ENCODE results near the gene DBP.

The DBP gene

GRCh38 chr19:48609571-48610108 lies 27.5 kb downstream of the DBP start:
- no peak for DNase-seq (ENCODE audit: low read depth)

GRCh38 chr19:48608798-48609263 lies 28.3 kb downstream of the DBP start:
- DNase-seq (ENCODE audit: low read depth), result no peak

- DNase-seq (ENCODE audit: low read depth), result no peak
Observed at GRCh38 chr19:48607359-48607755, 29.8 kb downstream of the DBP start.

GRCh38 chr19:48606463-48607358 lies 30.5 kb downstream of the DBP start, which contains the start of gene SPACA4:
Gene SPACA4 (plus strand): TSS chr19:48606742. CDS start chr19:48606979, 237 bp downstream.
- no peak for DNase-seq (ENCODE audit: low read depth)

GRCh38 chr19:48603850-48604249 lies 33.3 kb downstream of the DBP start:
- no peak for DNase-seq (ENCODE audit: low read depth)

GRCh38 chr19:48603449-48603848 lies 33.7 kb downstream of the DBP start:
- DNase-seq (ENCODE audit: low read depth), result no peak

GRCh38 chr19:48603001-48603400 lies 34.2 kb downstream of the DBP start:
- DNase-seq (ENCODE audit: low read depth), result no peak

GRCh38 chr19:48600679-48601417 lies 36.3 kb downstream of the DBP start:
- DNase-seq (ENCODE audit: low read depth), result no peak

- no peak for DNase-seq (ENCODE audit: low read depth)
Observed at GRCh38 chr19:48598996-48599700, 38.0 kb downstream of the DBP start.

- DNase-seq (ENCODE audit: low read depth), result no peak
Observed at GRCh38 chr19:48596679-48597465, 40.3 kb downstream of the DBP start.

- DNase-seq (ENCODE audit: low read depth), result no peak
Observed at GRCh38 chr19:48596237-48596636, 40.9 kb downstream of the DBP start.

GRCh38 chr19:48595833-48596232 lies 41.3 kb downstream of the DBP start:
- DNase-seq (ENCODE audit: low read depth), result no peak

GRCh38 chr19:48595171-48595570 lies 42.0 kb downstream of the DBP start:
- no peak for DNase-seq (ENCODE audit: low read depth)

GRCh38 chr19:48591021-48591420 lies 46.2 kb downstream of the DBP start:
- DNase-seq (ENCODE audit: low read depth), result no peak

GRCh38 chr19:48588670-48589401 lies 48.3 kb downstream of the DBP start:
- DNase-seq (ENCODE audit: low read depth), result peak; percentile 81

GRCh38 chr19:48587387-48587786 lies 49.8 kb downstream of the DBP start:
- DNase-seq (ENCODE audit: low read depth), result no peak

- no peak for DNase-seq (ENCODE audit: low read depth)
Observed at GRCh38 chr19:48582168-48582567, 55.0 kb downstream of the DBP start.

Measured in CMK (cell line).